ENCODE measurements around the gene CMC1.

The CMC1 gene

GRCh38 chr3:28286595-28286994 is 45.2 kb downstream of the CMC1 start:
- TF ChIP-seq, protein P1, sequence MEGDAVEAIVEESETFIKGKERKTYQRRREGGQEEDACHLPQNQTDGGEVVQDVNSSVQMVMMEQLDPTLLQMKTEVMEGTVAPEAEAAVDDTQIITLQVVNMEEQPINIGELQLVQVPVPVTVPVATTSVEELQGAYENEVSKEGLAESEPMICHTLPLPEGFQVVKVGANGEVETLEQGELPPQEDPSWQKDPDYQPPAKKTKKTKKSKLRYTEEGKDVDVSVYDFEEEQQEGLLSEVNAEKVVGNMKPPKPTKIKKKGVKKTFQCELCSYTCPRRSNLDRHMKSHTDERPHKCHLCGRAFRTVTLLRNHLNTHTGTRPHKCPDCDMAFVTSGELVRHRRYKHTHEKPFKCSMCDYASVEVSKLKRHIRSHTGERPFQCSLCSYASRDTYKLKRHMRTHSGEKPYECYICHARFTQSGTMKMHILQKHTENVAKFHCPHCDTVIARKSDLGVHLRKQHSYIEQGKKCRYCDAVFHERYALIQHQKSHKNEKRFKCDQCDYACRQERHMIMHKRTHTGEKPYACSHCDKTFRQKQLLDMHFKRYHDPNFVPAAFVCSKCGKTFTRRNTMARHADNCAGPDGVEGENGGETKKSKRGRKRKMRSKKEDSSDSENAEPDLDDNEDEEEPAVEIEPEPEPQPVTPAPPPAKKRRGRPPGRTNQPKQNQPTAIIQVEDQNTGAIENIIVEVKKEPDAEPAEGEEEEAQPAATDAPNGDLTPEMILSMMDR (conservative IDR thresholded peaks at IDR 0.05; ENCODE audit: low read depth, low read length), result peak; percentile 60
- H3K4me3 ChIP-seq (ENCODE audit: low read length), result no peak overlapping the region
- DNase-seq (ENCODE audit: low read depth), result peak; percentile 5

DNA sequence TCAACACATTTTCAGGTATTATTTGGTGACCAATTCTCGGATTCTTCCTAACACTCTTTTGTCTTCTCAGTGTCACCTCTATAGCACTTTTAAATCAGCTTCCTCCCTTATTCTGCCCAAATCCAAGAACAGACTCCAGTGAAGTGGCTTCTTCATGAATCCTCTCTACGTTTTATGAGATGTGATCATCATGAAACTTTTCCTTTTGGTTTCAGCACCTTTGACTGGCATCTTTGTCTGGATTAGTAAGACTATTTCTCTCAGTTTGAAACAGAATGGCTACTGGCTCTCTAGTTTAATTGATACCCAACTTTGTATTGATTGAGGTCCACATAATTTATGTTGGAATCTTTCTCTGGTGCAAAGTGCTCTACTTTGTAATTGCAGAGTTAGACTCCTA is 45.6 kb downstream of the CMC1 start:
- TF ChIP-seq, protein P1 (conservative IDR thresholded peaks at IDR 0.05; ENCODE audit: low read depth, low read length), result no peak
- no peak overlapping the region for H3K4me3 ChIP-seq (ENCODE audit: low read length)
- no peak for DNase-seq (ENCODE audit: low read depth)

GRCh38 chr3:28290863-28291300 is 49.5 kb downstream of the CMC1 start:
- TF ChIP-seq, protein P1 (conservative IDR thresholded peaks at IDR 0.05; ENCODE audit: low read depth, low read length), result no peak
- H3K4me3 ChIP-seq (ENCODE audit: low read length), result no peak overlapping the region
- DNase-seq (ENCODE audit: low read depth), result no peak

DNA sequence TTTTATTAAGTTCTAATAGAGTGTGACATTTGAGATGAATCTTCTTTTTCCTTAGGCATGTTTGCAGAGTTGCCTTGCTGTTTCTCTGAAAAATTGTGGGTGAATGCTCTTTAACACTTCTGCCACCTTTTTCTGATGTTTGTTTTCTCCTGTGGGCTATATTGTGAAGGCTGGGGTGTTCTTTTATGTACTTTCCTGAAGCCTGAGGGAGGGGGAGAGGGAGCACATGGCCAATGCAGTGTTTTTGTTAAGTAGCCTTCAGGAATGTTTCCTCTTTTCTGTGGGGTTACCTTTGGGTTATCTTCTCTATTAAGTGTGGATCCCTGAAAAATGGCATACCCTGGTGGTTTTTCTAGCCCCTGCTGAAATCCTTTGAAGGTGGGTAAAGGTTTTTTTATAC is 50.2 kb downstream of the CMC1 start:
- no peak overlapping the region for H3K4me3 ChIP-seq (ENCODE audit: low read length)
- DNase-seq (ENCODE audit: low read depth), result no peak
- TF ChIP-seq, protein P1 (conservative IDR thresholded peaks at IDR 0.05; ENCODE audit: low read depth, low read length), result no peak

DNA sequence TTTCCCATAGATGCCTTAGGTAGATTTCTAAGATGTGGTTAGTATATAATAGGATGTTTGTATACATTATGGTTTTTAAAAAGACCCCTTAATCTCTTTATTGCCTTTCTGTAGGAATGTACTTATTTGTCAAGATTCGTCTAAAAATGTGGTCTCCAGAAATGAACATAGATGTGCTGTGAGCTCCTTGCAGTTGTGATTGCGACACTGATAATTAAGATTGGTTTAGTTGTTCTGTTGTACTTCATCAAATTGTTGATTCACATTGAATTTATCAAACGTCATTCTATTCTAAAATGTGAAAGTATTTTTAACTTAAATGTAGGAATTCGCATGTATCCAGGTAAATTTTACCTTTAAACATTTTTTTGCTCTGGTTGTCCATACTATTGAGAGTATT is 51.2 kb downstream of the CMC1 start:
- no peak for DNase-seq (ENCODE audit: low read depth)
- no peak overlapping the region for H3K4me3 ChIP-seq (ENCODE audit: low read length)
- TF ChIP-seq, protein P1 (conservative IDR thresholded peaks at IDR 0.05; ENCODE audit: low read depth, low read length), result no peak

DNA sequence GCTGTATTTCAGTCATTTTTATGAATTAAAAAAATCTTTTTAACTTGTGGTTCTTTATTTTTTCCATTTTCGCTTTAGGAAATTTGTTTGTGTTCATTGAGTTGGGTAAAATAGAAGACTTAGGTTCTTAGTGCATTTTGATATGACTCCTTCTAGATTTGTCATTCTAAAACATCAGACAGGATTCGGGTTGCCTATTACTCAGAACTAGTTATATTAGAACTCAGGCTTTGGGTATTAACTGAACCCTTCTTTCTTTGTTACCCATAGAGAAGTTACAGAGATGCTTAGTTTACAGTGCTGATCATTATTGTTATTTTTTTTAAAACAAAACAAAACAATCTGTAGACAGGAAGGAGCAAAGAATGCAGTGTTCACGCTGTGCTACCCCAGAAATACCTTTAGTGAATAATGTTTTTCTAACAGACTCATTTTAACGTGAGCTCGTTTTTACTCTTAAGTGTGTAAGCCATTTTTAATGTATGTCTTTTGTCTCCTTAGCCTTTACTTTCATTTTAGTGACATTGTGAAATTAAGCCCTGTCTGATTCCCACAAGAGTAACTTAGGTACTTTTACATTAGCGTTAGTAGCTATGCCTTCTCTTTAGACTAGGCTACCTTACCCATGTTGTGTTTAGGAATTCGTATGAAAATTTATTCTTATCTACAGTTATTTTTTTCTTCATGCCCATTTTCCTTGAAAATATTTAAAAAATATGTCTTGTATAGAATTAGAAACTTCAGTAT is 53.4 kb downstream of the CMC1 start:
- DNase-seq (ENCODE audit: low read depth), result no peak
- no peak overlapping the region for H3K4me3 ChIP-seq (ENCODE audit: low read length)
- TF ChIP-seq, protein P1 (conservative IDR thresholded peaks at IDR 0.05; ENCODE audit: low read depth, low read length), result no peak

DNA sequence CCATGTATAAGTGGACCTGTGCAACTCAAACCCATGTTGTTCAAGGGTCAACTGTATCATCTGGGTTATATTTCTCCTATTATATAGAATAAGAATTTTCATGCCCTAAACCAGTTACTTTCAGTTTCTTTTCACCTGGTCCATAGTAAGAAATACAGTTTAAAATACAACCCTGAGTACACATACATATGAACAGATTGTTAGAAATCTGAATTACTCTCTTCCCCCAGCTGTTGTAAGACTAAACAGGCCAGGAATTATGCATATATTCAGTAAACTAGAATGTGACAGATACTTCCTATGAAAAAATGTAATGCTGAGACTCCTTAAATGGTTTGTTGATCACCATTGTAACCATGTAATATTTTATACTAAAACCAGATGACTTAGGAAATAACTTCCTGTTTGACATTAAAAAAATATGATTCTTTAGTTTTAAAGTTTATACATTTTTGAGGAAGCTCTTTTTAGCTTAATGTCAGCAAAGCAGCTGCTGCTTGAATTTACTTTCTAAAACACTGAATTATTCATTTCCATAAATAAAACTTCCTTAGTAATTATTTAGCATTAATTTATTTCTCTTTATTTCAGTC is 54.6 kb downstream of the CMC1 start:
- no peak for DNase-seq (ENCODE audit: low read depth)
- TF ChIP-seq, protein P1 (conservative IDR thresholded peaks at IDR 0.05; ENCODE audit: low read depth, low read length), result no peak
- no peak overlapping the region for H3K4me3 ChIP-seq (ENCODE audit: low read length)

All from retinal pigment epithelial cell (primary cell).